ENCODE data around the gene NPLOC4. TPM values are rescaled to one million over a fixed set of nuclear protein-coding genes. Genes with fewer than 3 reads are reported as not detected.

NPLOC4 gene
- polyA plus RNA-seq, 1 of the 3 experiments (the other 2 are of a cell fraction) = 88.6 TPM

- no peaks in the 10 kb centered on the region for H4K20me1 ChIP-seq (ENCODE audit: insufficient read depth)
- no peak overlapping the region for H3K9ac ChIP-seq
- ChIA-PET CTCF (interaction anchor here (0.7 to 1.2 kb wide), 2 partner anchors 19 to 52 kb away, joined by 3 to 4 read pairs; no protein-coding TSS in a partner anchor), POLR2A (no interaction called here)
- H3K4me3 ChIP-seq (ENCODE audit: low read depth in 2 of 2, low read length in 1 of 2) = no peak overlapping the region
- H3K9me3 ChIP-seq = no peaks in the 10 kb centered on the region
- DNase-seq = no peak
- H3F3A ChIP-seq (replicated peaks; ENCODE audit: insufficient read depth) = peaks cover 3% of the 10 kb centered on the region
- no peaks in the 10 kb centered on the region for H3K36me3 ChIP-seq (replicated peaks in 1 of 2; ENCODE audit: control insufficient read depth in 1 of 2, insufficient read depth in 2 of 2, low read length in 1 of 2)
- H3K4me1 ChIP-seq (ENCODE audit: control insufficient read depth in 1 of 2, insufficient read depth in 2 of 2, low read depth in 1 of 2, low read length in 1 of 2) = peaks cover 0 to 2% of the 10 kb centered on the region in 2 experiments; a peak in 1 of 4 replicates
- H3K27ac ChIP-seq (ENCODE audit: low read depth in 2 of 2, low read length in 1 of 2) = no peak overlapping the region
- H3K4me2 ChIP-seq = no peak overlapping the region
- no peak for TF ChIP-seq CHD2 (IDR thresholded peaks at IDR 0.05; ENCODE audit: low read length, partially characterized antibody)
- TF ChIP-seq SMC3 (IDR thresholded peaks at IDR 0.05; ENCODE audit: low read depth, low read length) = no peak
- TF ChIP-seq NRF1 (IDR thresholded peaks at IDR 0.05; ENCODE audit: low read depth, low read length) = no peak
- TF ChIP-seq MEF2A (IDR thresholded peaks at IDR 0.05; ENCODE audit: borderline replicate concordance, low read depth) = no peak
- TF ChIP-seq YY1 (IDR thresholded peaks at IDR 0.05; ENCODE audit: low read depth) = no peak
- TF ChIP-seq JUND (IDR thresholded peaks at IDR 0.05) = no peak
- no peak for TF ChIP-seq MXI1 (IDR thresholded peaks at IDR 0.05; ENCODE audit: low read depth, low read length)
- no peak for TF ChIP-seq FOXJ3 (CRISPR knock-in tag; IDR thresholded peaks at IDR 0.05)
- no peak for TF ChIP-seq USF1 (IDR thresholded peaks at IDR 0.05; ENCODE audit: borderline replicate concordance, low read depth)
- TF ChIP-seq FOXM1 (IDR thresholded peaks at IDR 0.05; ENCODE audit: low read depth) = no peak
- TF ChIP-seq EP300 (IDR thresholded peaks at IDR 0.05; ENCODE audit: borderline replicate concordance in 1 of 2, low read depth in 1 of 2, low read length in 1 of 2) = no peak
- TF ChIP-seq GATA2 (CRISPR knock-in tag; IDR thresholded peaks at IDR 0.05) = no peak
- no peak for TF ChIP-seq NFIC (IDR thresholded peaks at IDR 0.05; ENCODE audit: borderline replicate concordance)
- TF ChIP-seq TEAD4 (IDR thresholded peaks at IDR 0.05; ENCODE audit: borderline replicate concordance, insufficient read depth) = no peak
- no peak for TF ChIP-seq PBX3 (IDR thresholded peaks at IDR 0.05)
- no peak for TF ChIP-seq IRF3 (IDR thresholded peaks at IDR 0.05; ENCODE audit: low read depth, low read length)
- TF ChIP-seq REST (IDR thresholded peaks at IDR 0.05; ENCODE audit: low read depth, low read length) = no peak
- TF ChIP-seq ZBTB33 (IDR thresholded peaks at IDR 0.05; ENCODE audit: borderline replicate concordance, low read depth) = no peak
- no peak for TF ChIP-seq RXRA (IDR thresholded peaks at IDR 0.05; ENCODE audit: borderline replicate concordance, low read depth)
- no peaks in the 10 kb centered on the region for H3K79me2 ChIP-seq (ENCODE audit: insufficient read depth)
- no peaks in the 10 kb centered on the region for H3K9me2 ChIP-seq
- no peak overlapping the region for H2AFZ ChIP-seq (ENCODE audit: low read depth)
- WGBS (ENCODE audit: low lambda C conversion rate) = 51% methylated on average over 4 of the region's 4 CpGs
- H3K27me3 ChIP-seq (ENCODE audit: insufficient read depth) = no peaks in the 10 kb centered on the region
Observed at GRCh38 chr17:81656835-81657234, 19.9 kb upstream of the NPLOC4 start.

All from SK-N-SH (cell line).